ENCODE results near the gene NEU3.
"Not testable (repeated sequence)": the region's sequence is repeated elsewhere in the genome, so short reads cannot be mapped to it uniquely, and the experiment has no call there.

Gene NEU3

GRCh38 chr11:75035256-75035655 is 46.5 kb downstream of the NEU3 start:
- H3K4me3 ChIP-seq (ENCODE audit: low read depth, low read length), result no peak overlapping the region
- no peak for DNase-seq (ENCODE audit: low read depth)
- TF ChIP-seq, protein P1, sequence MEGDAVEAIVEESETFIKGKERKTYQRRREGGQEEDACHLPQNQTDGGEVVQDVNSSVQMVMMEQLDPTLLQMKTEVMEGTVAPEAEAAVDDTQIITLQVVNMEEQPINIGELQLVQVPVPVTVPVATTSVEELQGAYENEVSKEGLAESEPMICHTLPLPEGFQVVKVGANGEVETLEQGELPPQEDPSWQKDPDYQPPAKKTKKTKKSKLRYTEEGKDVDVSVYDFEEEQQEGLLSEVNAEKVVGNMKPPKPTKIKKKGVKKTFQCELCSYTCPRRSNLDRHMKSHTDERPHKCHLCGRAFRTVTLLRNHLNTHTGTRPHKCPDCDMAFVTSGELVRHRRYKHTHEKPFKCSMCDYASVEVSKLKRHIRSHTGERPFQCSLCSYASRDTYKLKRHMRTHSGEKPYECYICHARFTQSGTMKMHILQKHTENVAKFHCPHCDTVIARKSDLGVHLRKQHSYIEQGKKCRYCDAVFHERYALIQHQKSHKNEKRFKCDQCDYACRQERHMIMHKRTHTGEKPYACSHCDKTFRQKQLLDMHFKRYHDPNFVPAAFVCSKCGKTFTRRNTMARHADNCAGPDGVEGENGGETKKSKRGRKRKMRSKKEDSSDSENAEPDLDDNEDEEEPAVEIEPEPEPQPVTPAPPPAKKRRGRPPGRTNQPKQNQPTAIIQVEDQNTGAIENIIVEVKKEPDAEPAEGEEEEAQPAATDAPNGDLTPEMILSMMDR (conservative IDR thresholded peaks at IDR 0.05; ENCODE audit: low read depth, low read length), result no peak

GRCh38 chr11:75035911-75036565 is 47.3 kb downstream of the NEU3 start:
- TF ChIP-seq, protein P1 (conservative IDR thresholded peaks at IDR 0.05; ENCODE audit: low read depth, low read length), result no peak
- H3K4me3 ChIP-seq (ENCODE audit: low read depth, low read length), result no peak overlapping the region
- DNase-seq (ENCODE audit: low read depth), result no peak

GRCh38 chr11:75040167-75040770 is 51.5 kb downstream of the NEU3 start:
- DNase-seq (ENCODE audit: low read depth), result no peak
- H3K4me3 ChIP-seq (ENCODE audit: low read depth, low read length), result no peak overlapping the region
- TF ChIP-seq, protein P1 (conservative IDR thresholded peaks at IDR 0.05; ENCODE audit: low read depth, low read length), result no peak

- no peak overlapping the region for H3K4me3 ChIP-seq (ENCODE audit: low read depth, low read length)
- no peak for DNase-seq (ENCODE audit: low read depth)
- TF ChIP-seq, protein P1 (conservative IDR thresholded peaks at IDR 0.05; ENCODE audit: low read depth, low read length), result no peak
Measured at GRCh38 chr11:75041263-75041662, 52.5 kb downstream of the NEU3 start.

DNA sequence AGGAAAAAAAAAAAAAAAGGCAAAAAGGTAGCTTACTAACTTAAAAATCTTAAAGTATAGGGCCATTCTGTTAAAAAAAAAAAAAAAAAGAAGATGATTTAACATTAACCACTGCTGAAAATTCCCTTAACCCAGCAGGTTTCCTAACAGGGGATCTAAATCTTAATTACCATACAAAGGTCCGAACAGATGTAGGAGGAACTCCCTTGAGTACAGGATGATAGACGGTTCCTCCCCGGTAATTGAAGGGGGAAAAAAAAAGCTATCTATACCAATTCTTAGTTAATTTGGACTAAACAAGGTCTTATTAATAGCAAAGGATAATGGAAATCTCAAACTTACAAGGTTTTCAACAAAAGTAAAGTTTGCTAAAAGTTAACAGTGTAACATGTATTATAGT is 53.1 kb downstream of the NEU3 start:
- not testable (repeated sequence) for H3K4me3 ChIP-seq (ENCODE audit: low read depth, low read length); DNase-seq (ENCODE audit: low read depth)

DNA sequence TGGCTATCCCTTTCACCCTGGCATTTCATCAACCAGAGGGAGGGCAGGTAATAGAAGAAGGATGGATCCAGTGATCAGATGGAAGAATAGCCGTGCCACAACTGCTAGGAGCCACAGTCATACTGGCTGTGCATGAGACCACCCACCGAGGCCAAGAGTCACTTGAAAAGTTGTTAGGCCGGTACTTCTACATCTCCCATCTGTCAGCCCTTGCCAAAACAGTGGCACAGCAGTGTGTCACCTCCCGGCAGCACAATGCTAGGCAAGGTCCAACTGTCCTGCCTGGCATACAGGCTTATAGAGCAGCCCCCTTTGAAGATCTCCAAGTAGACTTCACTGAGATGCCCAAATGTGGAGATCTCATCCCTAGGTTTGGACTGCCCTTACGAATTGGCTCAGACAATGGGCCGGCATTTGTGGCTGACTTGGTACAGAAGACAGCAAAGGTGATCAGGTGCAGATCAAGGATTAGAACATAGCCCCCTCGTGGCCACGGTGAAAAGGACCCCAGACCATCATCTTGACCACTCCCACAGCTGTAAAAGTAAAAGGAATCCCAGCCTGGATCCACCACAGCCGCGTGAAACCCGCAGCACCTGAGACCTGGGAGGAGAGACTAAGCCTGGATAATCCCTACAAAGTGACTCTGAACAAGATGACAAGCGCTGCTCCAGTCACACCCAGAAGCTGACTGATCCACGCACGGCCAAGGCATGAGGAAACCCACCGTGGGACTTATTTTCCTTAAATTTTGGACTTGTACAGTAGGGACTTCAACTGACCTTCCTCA is 55.8 kb downstream of the NEU3 start:
- not testable (repeated sequence) for H3K4me3 ChIP-seq (ENCODE audit: low read depth, low read length); DNase-seq (ENCODE audit: low read depth)

DNA sequence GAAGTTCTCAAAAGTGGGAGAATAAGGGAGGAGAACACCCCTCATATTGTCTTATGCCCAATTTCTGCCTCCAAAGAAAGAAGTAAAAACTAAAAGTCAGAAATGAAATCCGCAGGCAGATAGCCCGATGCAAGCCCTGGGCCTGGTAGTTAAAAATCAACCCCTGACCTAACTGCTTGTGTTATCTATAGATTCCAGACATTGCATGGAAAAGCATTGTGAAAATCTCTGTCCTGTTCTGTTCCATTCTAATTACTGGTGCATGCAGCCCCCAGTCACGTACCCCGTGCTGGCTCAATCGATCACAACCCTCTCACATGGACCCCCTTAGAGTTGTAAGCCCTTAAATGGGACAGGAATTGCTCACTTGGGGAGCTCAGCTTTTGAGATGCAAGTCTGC is 57.9 kb downstream of the NEU3 start:
- not testable (repeated sequence) for DNase-seq (ENCODE audit: low read depth); H3K4me3 ChIP-seq (ENCODE audit: low read depth, low read length)

DNA sequence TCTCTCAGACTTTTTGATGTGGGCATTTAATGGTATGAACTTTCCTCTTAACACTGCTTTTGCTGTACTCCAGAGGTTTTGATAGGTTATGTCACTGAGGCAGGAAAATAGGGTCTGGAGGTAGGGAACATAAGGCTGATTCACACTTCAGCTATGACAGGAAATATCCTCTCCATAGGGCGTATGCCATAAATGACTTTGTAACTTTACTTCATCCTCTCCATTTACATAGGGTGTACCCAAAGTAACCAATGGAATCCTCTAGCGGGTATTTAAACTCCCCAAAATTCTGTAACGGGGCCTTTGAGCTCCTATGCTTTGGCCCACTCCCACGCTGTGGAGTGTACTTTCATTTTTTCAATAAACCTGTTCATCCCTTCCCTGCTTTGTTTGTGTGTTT is 58.5 kb downstream of the NEU3 start:
- H3K4me3 ChIP-seq (ENCODE audit: low read depth, low read length), result no peak overlapping the region
- TF ChIP-seq, protein P1 (conservative IDR thresholded peaks at IDR 0.05; ENCODE audit: low read depth, low read length), result no peak
- DNase-seq (ENCODE audit: low read depth), result no peak

DNA sequence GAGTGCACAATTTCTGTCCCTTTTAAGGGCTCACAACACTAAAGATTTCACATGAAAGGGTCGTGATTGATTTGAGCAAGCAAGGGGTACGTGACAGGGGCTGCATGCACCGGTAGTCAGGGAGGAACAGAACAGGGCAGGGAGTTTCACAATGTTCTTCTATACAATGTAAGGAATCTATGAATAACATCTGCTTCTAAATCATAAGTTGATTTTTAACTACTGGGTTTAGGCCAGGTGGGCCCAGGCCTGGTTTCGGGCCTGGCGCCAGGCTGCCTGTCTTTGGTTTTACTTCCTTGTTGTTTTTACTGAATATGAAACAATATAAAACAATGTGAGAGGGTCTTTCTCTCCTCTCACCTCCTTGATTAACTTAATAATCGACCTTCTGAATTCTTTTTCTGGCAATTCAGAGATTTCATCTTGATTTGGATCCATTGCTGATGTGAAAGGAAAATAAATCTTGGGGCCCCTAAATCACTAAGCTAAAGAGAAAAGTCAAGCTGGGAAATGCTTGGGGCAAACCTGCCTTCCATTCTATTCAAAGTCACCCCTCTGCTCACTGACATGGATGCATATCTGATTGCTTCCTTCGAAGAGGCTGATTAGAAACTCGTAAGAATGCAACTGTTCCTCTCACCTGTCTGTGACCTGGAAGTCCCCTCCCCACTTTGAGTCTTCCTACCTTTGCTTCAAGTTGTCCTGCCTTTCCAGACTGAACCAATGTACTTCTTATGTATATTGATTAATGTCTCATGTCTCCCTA is 61.0 kb downstream of the NEU3 start:
- H3K4me3 ChIP-seq (ENCODE audit: low read depth, low read length); DNase-seq (ENCODE audit: low read depth): not testable (repeated sequence)

Measured in choroid plexus epithelial cell (primary cell).